Hepatocyte (in vitro differentiated cells): ENCODE measurements around the gene VPS51.

Experiments used
- EZH2 ChIP-seq: fragments of 200-600 bp; sonication (generic); IDR thresholded peaks from 2 replicates; pipeline ENCODE4 v1.6.1; 2016; ENCODE audit warnings: antibody characterized with exemption, mild to moderate bottlenecking, borderline replicate concordance
- TF ChIP-seq, protein P1 (sequence below): fragments of 200-600 bp; sonication (generic); IDR thresholded peaks from 2 replicates; pipeline ENCODE4 v1.5.1; 2016; ENCODE audit warnings: antibody characterized with exemption, mild to moderate bottlenecking; ENCODE audit not compliant: poor library complexity

DNA sequence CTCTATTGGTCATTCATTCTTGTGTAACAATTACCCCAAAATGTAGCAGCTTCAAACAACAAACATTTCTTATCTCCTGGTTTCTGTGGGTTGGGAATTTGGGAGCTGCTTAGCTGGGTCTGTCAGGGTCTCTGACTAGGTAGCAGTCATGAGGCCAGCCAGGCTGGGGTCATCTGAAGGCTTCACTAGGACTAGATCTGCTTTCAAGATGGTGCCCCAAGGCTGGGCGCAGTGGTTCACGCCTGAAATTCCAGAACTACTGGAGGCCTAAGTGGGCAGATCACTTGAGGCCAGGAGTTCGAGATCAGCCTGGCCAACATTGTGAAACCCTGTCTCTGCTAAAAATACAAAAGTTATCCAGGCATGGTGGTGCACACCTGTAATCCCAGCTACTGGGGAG is 60.9 kb downstream of the VPS51 start:
- TF ChIP-seq, protein P1, sequence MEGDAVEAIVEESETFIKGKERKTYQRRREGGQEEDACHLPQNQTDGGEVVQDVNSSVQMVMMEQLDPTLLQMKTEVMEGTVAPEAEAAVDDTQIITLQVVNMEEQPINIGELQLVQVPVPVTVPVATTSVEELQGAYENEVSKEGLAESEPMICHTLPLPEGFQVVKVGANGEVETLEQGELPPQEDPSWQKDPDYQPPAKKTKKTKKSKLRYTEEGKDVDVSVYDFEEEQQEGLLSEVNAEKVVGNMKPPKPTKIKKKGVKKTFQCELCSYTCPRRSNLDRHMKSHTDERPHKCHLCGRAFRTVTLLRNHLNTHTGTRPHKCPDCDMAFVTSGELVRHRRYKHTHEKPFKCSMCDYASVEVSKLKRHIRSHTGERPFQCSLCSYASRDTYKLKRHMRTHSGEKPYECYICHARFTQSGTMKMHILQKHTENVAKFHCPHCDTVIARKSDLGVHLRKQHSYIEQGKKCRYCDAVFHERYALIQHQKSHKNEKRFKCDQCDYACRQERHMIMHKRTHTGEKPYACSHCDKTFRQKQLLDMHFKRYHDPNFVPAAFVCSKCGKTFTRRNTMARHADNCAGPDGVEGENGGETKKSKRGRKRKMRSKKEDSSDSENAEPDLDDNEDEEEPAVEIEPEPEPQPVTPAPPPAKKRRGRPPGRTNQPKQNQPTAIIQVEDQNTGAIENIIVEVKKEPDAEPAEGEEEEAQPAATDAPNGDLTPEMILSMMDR: no peak
- no peak for TF ChIP-seq EZH2
